ENCODE measurements around the gene XRCC3.

XRCC3 gene

GRCh38 chr14:103743691-103744090 is 28.4 kb upstream of the XRCC3 start:
- no peak for DNase-seq (ENCODE audit: low spot score)
- Mint-ChIP-seq H3K27ac (no peak overlapping the region), H3K4me3 (no peak overlapping the region), H3K36me3 (ENCODE audit: low read depth) (no peaks in the 10 kb centered on the region), H3K27me3 (ENCODE audit: low read depth) (no peaks in the 10 kb centered on the region), H3K9me3 (no peaks in the 10 kb centered on the region), H3K4me1 (ENCODE audit: low read depth) (peaks cover 9% of the 10 kb centered on the region)

- Mint-ChIP-seq H3K36me3 (ENCODE audit: low read depth) (no peaks in the 10 kb centered on the region), H3K27ac (no peak overlapping the region), H3K9me3 (no peaks in the 10 kb centered on the region), H3K4me1 (ENCODE audit: low read depth) (no peaks in the 10 kb centered on the region), H3K4me3 (no peak overlapping the region), H3K27me3 (ENCODE audit: low read depth) (no peaks in the 10 kb centered on the region)
- DNase-seq (ENCODE audit: low spot score) = no peak
Measured at GRCh38 chr14:103742499-103743255, 27.4 kb upstream of the XRCC3 start.

DNA sequence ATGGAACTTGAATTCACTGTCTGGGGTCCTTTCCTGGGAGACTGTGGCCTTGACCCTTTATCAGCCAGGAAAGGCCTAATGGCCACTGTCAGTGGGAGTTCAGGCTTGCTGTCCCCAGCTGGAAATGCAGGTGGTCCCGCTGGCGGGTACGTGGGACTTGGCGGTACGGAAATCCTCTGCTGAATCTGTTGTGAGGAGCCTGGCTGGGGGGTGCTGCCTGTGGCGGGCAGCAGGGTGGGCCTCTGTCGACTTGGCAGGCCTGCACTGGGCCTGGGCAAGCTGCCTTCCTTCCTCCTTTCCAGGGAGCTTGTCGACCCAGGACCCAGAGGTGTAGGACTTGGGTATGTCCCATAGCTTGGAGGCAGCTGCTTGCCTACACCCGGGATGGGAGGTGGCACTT is 26.6 kb upstream of the XRCC3 start:
- no peak for DNase-seq (ENCODE audit: low spot score)
- Mint-ChIP-seq H3K27me3 (ENCODE audit: low read depth) (no peaks in the 10 kb centered on the region), H3K36me3 (ENCODE audit: low read depth) (no peaks in the 10 kb centered on the region), H3K4me1 (ENCODE audit: low read depth) (no peaks in the 10 kb centered on the region), H3K27ac (no peak overlapping the region), H3K9me3 (no peaks in the 10 kb centered on the region), H3K4me3 (no peak overlapping the region)

- no peaks in the 10 kb centered on the region for H3K9me3 Mint-ChIP-seq
- H3K27ac Mint-ChIP-seq = no peak overlapping the region
- no peak overlapping the region for H3K4me3 Mint-ChIP-seq
- no peak for DNase-seq (ENCODE audit: low spot score)
- no peaks in the 10 kb centered on the region for H3K27me3 Mint-ChIP-seq (ENCODE audit: low read depth)
- H3K36me3 Mint-ChIP-seq (ENCODE audit: low read depth) = no peaks in the 10 kb centered on the region
- no peaks in the 10 kb centered on the region for H3K4me1 Mint-ChIP-seq (ENCODE audit: low read depth)
Measured at GRCh38 chr14:103740991-103741689, 25.9 kb upstream of the XRCC3 start.

- Mint-ChIP-seq H3K27me3 (ENCODE audit: low read depth) (no peaks in the 10 kb centered on the region), H3K4me1 (ENCODE audit: low read depth) (no peaks in the 10 kb centered on the region), H3K27ac (no peak overlapping the region), H3K9me3 (no peaks in the 10 kb centered on the region), H3K36me3 (ENCODE audit: low read depth) (no peaks in the 10 kb centered on the region), H3K4me3 (no peak overlapping the region)
- no peak for DNase-seq (ENCODE audit: low spot score)
Measured at GRCh38 chr14:103739793-103740501, 24.7 kb upstream of the XRCC3 start.

DNA sequence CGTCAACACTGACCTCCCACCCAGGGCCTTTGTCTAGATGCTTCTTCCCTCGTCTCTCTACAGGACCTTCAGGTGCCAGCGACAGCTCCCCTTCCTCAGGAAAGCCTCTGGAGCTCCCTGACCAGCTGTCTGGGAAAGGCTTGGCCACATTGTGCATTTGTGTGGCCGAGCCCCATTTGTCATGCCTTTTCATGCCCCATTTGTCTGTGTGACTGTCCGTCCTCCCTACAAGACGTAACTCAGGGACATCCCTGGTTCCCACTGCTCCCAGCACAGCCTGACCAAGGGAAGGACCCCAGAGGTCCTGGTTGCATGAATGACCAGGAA is 24.2 kb upstream of the XRCC3 start:
- no peaks in the 10 kb centered on the region for H3K9me3 Mint-ChIP-seq
- H3K4me3 Mint-ChIP-seq = no peak overlapping the region
- no peaks in the 10 kb centered on the region for H3K27me3 Mint-ChIP-seq (ENCODE audit: low read depth)
- no peaks in the 10 kb centered on the region for H3K36me3 Mint-ChIP-seq (ENCODE audit: low read depth)
- no peak for DNase-seq (ENCODE audit: low spot score)
- no peak overlapping the region for H3K27ac Mint-ChIP-seq
- no peaks in the 10 kb centered on the region for H3K4me1 Mint-ChIP-seq (ENCODE audit: low read depth)

- Mint-ChIP-seq H3K36me3 (ENCODE audit: low read depth) (no peaks in the 10 kb centered on the region), H3K27me3 (ENCODE audit: low read depth) (no peaks in the 10 kb centered on the region), H3K27ac (no peak overlapping the region), H3K9me3 (no peaks in the 10 kb centered on the region), H3K4me3 (no peak overlapping the region), H3K4me1 (ENCODE audit: low read depth) (no peaks in the 10 kb centered on the region)
- no peak for DNase-seq (ENCODE audit: low spot score)
Measured at GRCh38 chr14:103738701-103739451, 23.6 kb upstream of the XRCC3 start.

- Mint-ChIP-seq H3K27me3 (ENCODE audit: low read depth) (no peaks in the 10 kb centered on the region), H3K9me3 (no peaks in the 10 kb centered on the region), H3K36me3 (ENCODE audit: low read depth) (no peaks in the 10 kb centered on the region), H3K4me3 (no peak overlapping the region), H3K4me1 (ENCODE audit: low read depth) (no peaks in the 10 kb centered on the region), H3K27ac (no peak overlapping the region)
- no peak for DNase-seq (ENCODE audit: low spot score)
Measured at GRCh38 chr14:103738166-103738565, 22.9 kb upstream of the XRCC3 start.

GRCh38 chr14:103737432-103738045 is 22.3 kb upstream of the XRCC3 start:
- Mint-ChIP-seq H3K27me3 (ENCODE audit: low read depth) (no peaks in the 10 kb centered on the region), H3K36me3 (ENCODE audit: low read depth) (peaks cover 3% of the 10 kb centered on the region), H3K27ac (no peak overlapping the region), H3K4me1 (ENCODE audit: low read depth) (no peaks in the 10 kb centered on the region), H3K9me3 (no peaks in the 10 kb centered on the region), H3K4me3 (no peak overlapping the region)
- DNase-seq (ENCODE audit: low spot score) = no peak

GRCh38 chr14:103736546-103737431 is 21.5 kb upstream of the XRCC3 start:
- H3K27ac Mint-ChIP-seq = no peak overlapping the region
- H3K4me1 Mint-ChIP-seq (ENCODE audit: low read depth) = no peaks in the 10 kb centered on the region
- no peaks in the 10 kb centered on the region for H3K27me3 Mint-ChIP-seq (ENCODE audit: low read depth)
- DNase-seq (ENCODE audit: low spot score) = no peak
- H3K9me3 Mint-ChIP-seq = no peaks in the 10 kb centered on the region
- no peak overlapping the region for H3K4me3 Mint-ChIP-seq
- H3K36me3 Mint-ChIP-seq (ENCODE audit: low read depth) = peaks cover 3% of the 10 kb centered on the region

DNA sequence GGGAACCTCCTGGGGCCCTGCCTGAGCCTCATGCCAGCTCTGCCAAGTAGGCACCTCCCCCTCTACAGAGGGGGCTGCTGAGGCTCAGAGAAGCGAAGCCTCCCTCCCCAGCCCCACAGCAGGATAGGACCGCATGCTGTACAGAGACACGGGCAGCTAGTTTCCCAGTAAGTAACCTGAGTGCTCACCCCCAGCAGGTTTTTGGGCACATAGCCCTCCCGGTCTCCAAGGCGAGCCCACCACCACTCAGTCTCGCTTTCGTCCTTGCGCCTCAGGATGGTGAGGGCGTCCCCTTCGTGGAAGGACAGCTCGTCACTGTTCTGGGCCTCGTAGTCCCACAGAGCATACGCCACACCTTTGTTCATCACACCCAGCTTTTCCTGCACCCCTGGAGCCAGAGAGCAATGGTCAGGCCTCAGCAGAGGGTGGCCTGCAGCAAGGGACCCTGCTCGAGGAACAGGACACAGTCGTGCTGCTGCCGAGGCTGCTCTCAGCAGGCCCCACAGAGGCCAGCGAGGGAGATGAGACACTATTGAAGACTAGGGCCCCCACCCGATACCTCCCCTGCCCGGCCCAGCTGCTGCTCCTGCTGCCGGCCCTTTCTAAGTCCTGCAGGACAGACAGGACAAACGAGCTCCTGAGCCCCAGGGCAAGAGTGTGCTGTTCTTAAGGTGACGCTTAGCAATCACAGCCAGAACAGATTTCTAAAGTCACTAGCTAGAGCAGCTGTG is 20.7 kb upstream of the XRCC3 start:
- Mint-ChIP-seq H3K4me3 (no peak overlapping the region), H3K9me3 (no peaks in the 10 kb centered on the region), H3K27me3 (ENCODE audit: low read depth) (no peaks in the 10 kb centered on the region), H3K27ac (no peak overlapping the region), H3K4me1 (ENCODE audit: low read depth) (no peaks in the 10 kb centered on the region), H3K36me3 (ENCODE audit: low read depth) (peaks cover 3% of the 10 kb centered on the region)
- DNase-seq (ENCODE audit: low spot score) = no peak

GRCh38 chr14:103735439-103735814 is 20.2 kb upstream of the XRCC3 start:
- no peaks in the 10 kb centered on the region for H3K27me3 Mint-ChIP-seq (ENCODE audit: low read depth)
- H3K4me1 Mint-ChIP-seq (ENCODE audit: low read depth) = no peaks in the 10 kb centered on the region
- H3K36me3 Mint-ChIP-seq (ENCODE audit: low read depth) = peaks cover 3% of the 10 kb centered on the region
- DNase-seq (ENCODE audit: low spot score) = no peak
- no peak overlapping the region for H3K27ac Mint-ChIP-seq
- H3K9me3 Mint-ChIP-seq = no peaks in the 10 kb centered on the region
- H3K4me3 Mint-ChIP-seq = no peak overlapping the region

All from T-helper 2 cell treated with Interferon-gamma antibody and Interleukin-4, amounts not matched to agents 5 μg/mL and 100 μg/mL, for 36 hours (primary cell).